HepG2 (cell line): ENCODE data around the gene ROMO1. TPM values are rescaled to one million over a fixed set of nuclear protein-coding genes. Genes with fewer than 3 reads are reported as not detected.

Experiments used
- ETV5 ChIP-seq: IDR thresholded peaks from 2 replicates; pipeline ENCODE4 v1.6.1; 2018; ENCODE audit warnings: missing biosample characterization, missing genetic modification reagents, inconsistent platforms, borderline replicate concordance
- FOXO1 ChIP-seq: sonication (generic); formaldehyde crosslinking; IDR thresholded peaks from 2 replicates; pipeline ENCODE4 v1.4.0; 2020; ENCODE audit warnings: missing genetic modification reagents
- HMG20A ChIP-seq: IDR thresholded peaks from 2 replicates; pipeline ENCODE4 v1.6.1; 2016; ENCODE audit warnings: borderline replicate concordance
- KLF15 ChIP-seq: sonication (generic); formaldehyde crosslinking; IDR thresholded peaks from 2 replicates; pipeline ENCODE4 v1.8.1; 2023; ENCODE audit warnings: borderline replicate concordance, mild to moderate bottlenecking, inconsistent platforms, missing genetic modification reagents, mixed read lengths
- MED8 ChIP-seq: sonication (generic); formaldehyde crosslinking; IDR thresholded peaks from 2 replicates; pipeline ENCODE4 v1.8.1; 2023; ENCODE audit warnings: mild to moderate bottlenecking, missing genetic modification reagents; ENCODE audit not compliant: insufficient replicate concordance
- NFKBIZ ChIP-seq: IDR thresholded peaks from 2 replicates; pipeline ENCODE4 v1.6.1; 2018; ENCODE audit warnings: missing genetic modification reagents, missing compliant biosample characterization
- NRL ChIP-seq: sonication (generic); formaldehyde crosslinking; IDR thresholded peaks from 2 replicates; pipeline ENCODE4 v1.5.0; 2020; ENCODE audit warnings: missing genetic modification reagents, mild to moderate bottlenecking, moderate library complexity, borderline replicate concordance
- RBM22 ChIP-seq: fragments of 200-400 bp; formaldehyde crosslinking; optimal IDR thresholded peaks from 2 replicates; pipeline ENCODE3; 2017; ENCODE audit warnings: mild to moderate bottlenecking, low read length, moderate library complexity
- RXRB ChIP-seq: IDR thresholded peaks from 2 replicates; pipeline ENCODE4 v1.6.1; 2016; ENCODE audit warnings: borderline replicate concordance, missing genetic modification reagents, missing compliant biosample characterization
- SOX5 ChIP-seq: IDR thresholded peaks from 2 replicates; pipeline ENCODE4 v1.6.1; 2016; ENCODE audit warnings: borderline replicate concordance
- THAP11 ChIP-seq: IDR thresholded peaks from 2 replicates; pipeline ENCODE4 v1.6.1; 2016; ENCODE audit warnings: missing biosample characterization, missing genetic modification reagents
- ZNF138 ChIP-seq: sonication (generic); formaldehyde crosslinking; IDR thresholded peaks from 2 replicates; pipeline ENCODE4 v1.5.0; 2020; ENCODE audit warnings: mild to moderate bottlenecking, low read depth, missing genetic modification reagents
- ZNF550 ChIP-seq: sonication (generic); formaldehyde crosslinking; IDR thresholded peaks from 2 replicates; pipeline ENCODE4 v1.4.0; 2020; ENCODE audit warnings: mild to moderate bottlenecking, missing genetic modification reagents, borderline replicate concordance
- ZNF572 ChIP-seq: sonication (generic); formaldehyde crosslinking; IDR thresholded peaks from 2 replicates; pipeline ENCODE4 v1.5.1; 2020; ENCODE audit warnings: mild to moderate bottlenecking, missing genetic modification reagents
- ZNF672 ChIP-seq: sonication (generic); formaldehyde crosslinking; IDR thresholded peaks from 2 replicates; pipeline ENCODE4 v1.8.1; 2022; ENCODE audit warnings: missing genetic modification reagents
- ZNF749 ChIP-seq: sonication (generic); formaldehyde crosslinking; IDR thresholded peaks from 2 replicates; pipeline ENCODE4 v1.8.0; 2022; ENCODE audit warnings: mild to moderate bottlenecking, missing genetic modification reagents, moderate library complexity, borderline replicate concordance
- ZNF761 ChIP-seq: sonication (generic); formaldehyde crosslinking; conservative IDR thresholded peaks from 2 replicates; pipeline ENCODE4 v1.4.0; 2020; ENCODE audit warnings: mild to moderate bottlenecking, missing genetic modification reagents
- ZSCAN25 ChIP-seq: sonication (generic); formaldehyde crosslinking; IDR thresholded peaks from 2 replicates; pipeline ENCODE4 v1.8.0; 2022; ENCODE audit warnings: mild to moderate bottlenecking, missing genetic modification reagents
- polyA plus RNA-seq, 8 experiments: library from polyadenylated mRNA; depleted of rRNA in 3 of 8; stranded (reverse) in 7 of 8; unstranded in 1 of 8; fragments of >200 nt; fragmentation: Illumina TruSeq in 4 of 8; extraction: Trizol in 4 of 8; gene quantifications; 2 replicates each; pipeline versions ENCODE4 v1.2.1 to v1.2.3, GENCODE V29; 2011 to 2016; ENCODE audit warnings: low read depth in 4 of 8, missing spikeins in 1 of 8, mixed read lengths in 1 of 8; ENCODE audit not compliant: insufficient read depth in 1 of 8
- total RNA-seq, 5 experiments: library from RNA; depleted of rRNA; stranded (reverse); fragments of >200 nt; fragmentation: Illumina TruSeq; extraction: Trizol; gene quantifications; 2 replicates each; pipeline ENCODE4 v1.2.3, GENCODE V29; 2016; ENCODE audit warnings: low read depth in 1 of 5
- TF ChIP-seq, protein P1 (sequence below): sonication (generic); formaldehyde crosslinking; IDR thresholded peaks from 2 replicates; pipeline ENCODE4 v1.5.0; 2020; ENCODE audit warnings: mild to moderate bottlenecking, missing genetic modification reagents
- TF ChIP-seq, protein P2 (sequence below): sonication (generic); formaldehyde crosslinking; IDR thresholded peaks from 2 replicates; pipeline ENCODE4 v1.8.0; 2022; ENCODE audit warnings: missing genetic modification reagents, mild to moderate bottlenecking, borderline replicate concordance
- TF ChIP-seq, protein P3 (sequence below): sonication (generic); formaldehyde crosslinking; IDR thresholded peaks from 2 replicates; pipeline ENCODE4 v1.5.1; 2020; ENCODE audit warnings: mild to moderate bottlenecking, missing genetic modification reagents, moderate library complexity

The ROMO1 gene
- total and polyA plus RNA-seq, 2 of the 13 experiments (the other 11 are each of a cell fraction or from before 2014, with no cell fraction given), result 636 to 755 TPM

GRCh38 chr20:35700625-35701148 lies 1.5 kb downstream of the ROMO1 start (continued):
- no peak for TF ChIP-seq FOXO1 (CRISPR knock-in tag)
- TF ChIP-seq MED8, result peak; percentile 36
- no peak for TF ChIP-seq ZNF761
- TF ChIP-seq, protein P1, sequence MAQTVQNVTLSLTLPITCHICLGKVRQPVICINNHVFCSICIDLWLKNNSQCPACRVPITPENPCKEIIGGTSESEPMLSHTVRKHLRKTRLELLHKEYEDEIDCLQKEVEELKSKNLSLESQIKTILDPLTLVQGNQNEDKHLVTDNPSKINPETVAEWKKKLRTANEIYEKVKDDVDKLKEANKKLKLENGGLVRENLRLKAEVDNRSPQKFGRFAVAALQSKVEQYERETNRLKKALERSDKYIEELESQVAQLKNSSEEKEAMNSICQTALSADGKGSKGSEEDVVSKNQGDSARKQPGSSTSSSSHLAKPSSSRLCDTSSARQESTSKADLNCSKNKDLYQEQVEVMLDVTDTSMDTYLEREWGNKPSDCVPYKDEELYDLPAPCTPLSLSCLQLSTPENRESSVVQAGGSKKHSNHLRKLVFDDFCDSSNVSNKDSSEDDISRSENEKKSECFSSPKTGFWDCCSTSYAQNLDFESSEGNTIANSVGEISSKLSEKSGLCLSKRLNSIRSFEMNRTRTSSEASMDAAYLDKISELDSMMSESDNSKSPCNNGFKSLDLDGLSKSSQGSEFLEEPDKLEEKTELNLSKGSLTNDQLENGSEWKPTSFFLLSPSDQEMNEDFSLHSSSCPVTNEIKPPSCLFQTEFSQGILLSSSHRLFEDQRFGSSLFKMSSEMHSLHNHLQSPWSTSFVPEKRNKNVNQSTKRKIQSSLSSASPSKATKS (CRISPR knock-in tag), result no peak
- peak; percentile 65; the same call in 1 of the 2 replicates for TF ChIP-seq ZNF138 (CRISPR knock-in tag)
- TF ChIP-seq RXRB (CRISPR knock-in tag), result peak; percentile 19; the same call in 1 of the 2 replicates
- TF ChIP-seq ZNF550 (CRISPR knock-in tag), result no peak
- TF ChIP-seq RBM22, result peak; percentile 96
- TF ChIP-seq NRL (CRISPR knock-in tag), result no peak
- no peak for TF ChIP-seq NFKBIZ (CRISPR knock-in tag)
- TF ChIP-seq, protein P2, sequence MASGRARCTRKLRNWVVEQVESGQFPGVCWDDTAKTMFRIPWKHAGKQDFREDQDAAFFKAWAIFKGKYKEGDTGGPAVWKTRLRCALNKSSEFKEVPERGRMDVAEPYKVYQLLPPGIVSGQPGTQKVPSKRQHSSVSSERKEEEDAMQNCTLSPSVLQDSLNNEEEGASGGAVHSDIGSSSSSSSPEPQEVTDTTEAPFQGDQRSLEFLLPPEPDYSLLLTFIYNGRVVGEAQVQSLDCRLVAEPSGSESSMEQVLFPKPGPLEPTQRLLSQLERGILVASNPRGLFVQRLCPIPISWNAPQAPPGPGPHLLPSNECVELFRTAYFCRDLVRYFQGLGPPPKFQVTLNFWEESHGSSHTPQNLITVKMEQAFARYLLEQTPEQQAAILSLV, result no peak
- TF ChIP-seq, protein P3, sequence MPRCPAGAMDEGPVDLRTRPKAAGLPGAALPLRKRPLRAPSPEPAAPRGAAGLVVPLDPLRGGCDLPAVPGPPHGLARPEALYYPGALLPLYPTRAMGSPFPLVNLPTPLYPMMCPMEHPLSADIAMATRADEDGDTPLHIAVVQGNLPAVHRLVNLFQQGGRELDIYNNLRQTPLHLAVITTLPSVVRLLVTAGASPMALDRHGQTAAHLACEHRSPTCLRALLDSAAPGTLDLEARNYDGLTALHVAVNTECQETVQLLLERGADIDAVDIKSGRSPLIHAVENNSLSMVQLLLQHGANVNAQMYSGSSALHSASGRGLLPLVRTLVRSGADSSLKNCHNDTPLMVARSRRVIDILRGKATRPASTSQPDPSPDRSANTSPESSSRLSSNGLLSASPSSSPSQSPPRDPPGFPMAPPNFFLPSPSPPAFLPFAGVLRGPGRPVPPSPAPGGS, result peak; percentile 73; the same call in 1 of the 2 replicates
- TF ChIP-seq KLF15, result no peak
- no peak for TF ChIP-seq ETV5 (CRISPR knock-in tag)
- TF ChIP-seq SOX5 (CRISPR knock-in tag), result peak; percentile 31; the same call in 1 of the 2 replicates
- TF ChIP-seq HMG20A (CRISPR knock-in tag), result no peak
- no peak for TF ChIP-seq ZNF749 (CRISPR knock-in tag)
- TF ChIP-seq ZNF572 (CRISPR knock-in tag), result no peak
- 0 out of 2 replicates have a peak, but pooled peaks have one; percentile 13 for TF ChIP-seq ZSCAN25
- 0 out of 2 replicates have a peak, but pooled peaks have one; percentile 13 for TF ChIP-seq THAP11 (CRISPR knock-in tag)
- TF ChIP-seq ZNF672 (CRISPR knock-in tag), result no peak
